Stomach (tissue), 9 donors: ENCODE results near the gene FAM98C. TPM values are rescaled to one million over a fixed set of nuclear protein-coding genes. Genes with fewer than 3 reads are reported as not detected.

Experiments used
- DNase-seq, 2 donors: peaks; one replicate each; pipeline versions ENCODE4 v3.0.0 to v3.0.0-alpha.2; 2013 to 2019
- H3K27ac ChIP-seq, 5 donors: fragments of 200-600 bp in 4 of 5; sonication (generic) in 4 of 5; one replicate each; pipeline ENCODE4 v1.5.1; 2013 to 2019; ENCODE audit warnings: mild to moderate bottlenecking in 1 of 5, moderate library complexity in 1 of 5
- H3K27me3 ChIP-seq, 3 donors: fragments of 200-600 bp; sonication (generic); one replicate each; pipeline ENCODE4 v1.5.1; 2017 to 2019; ENCODE audit warnings: mixed run types in 1 of 3
- H3K36me3 ChIP-seq, 4 donors: fragments of 200-600 bp; sonication (generic); 1 replicate in 3 of 4; 2 replicates in 1 of 4; pipeline ENCODE4 v1.5.1; 2016 to 2019
- H3K4me1 ChIP-seq, 4 donors: fragments of 200-600 bp; sonication (generic); one replicate each; pipeline ENCODE4 v1.5.1; 2016 to 2019
- H3K4me3 ChIP-seq, 4 donors: fragments of 200-600 bp; sonication (generic) in 3 of 4; one replicate each; pipeline ENCODE4 v1.5.1; 2016 to 2019; ENCODE audit warnings: mild to moderate bottlenecking in 1 of 4
- H3K9me3 ChIP-seq, 4 donors: fragments of 200-600 bp; sonication (generic); one replicate each; pipeline ENCODE4 v1.5.1; 2016 to 2019
- CTCF ChIP-seq, 7 experiments: fragments of 450-650 bp in 4 of 7; fragments of 200-600 bp in 3 of 7; sonication (generic) in 3 of 7; IDR thresholded peaks; one replicate each; pipeline ENCODE4 v1.5.1; 2016 to 2019; ENCODE audit warnings: antibody characterized with exemption in 7 of 7, control low read depth in 2 of 7, mild to moderate bottlenecking in 1 of 7
- EP300 ChIP-seq: sonication (generic); formaldehyde crosslinking; IDR thresholded peaks from one replicate; pipeline ENCODE4 v1.6.1; 2017; ENCODE audit warnings: antibody characterized with exemption
- POLR2A ChIP-seq, 4 donors: fragments of 450-650 bp; IDR thresholded peaks; one replicate each; pipeline ENCODE4 v1.6.1; 2016; ENCODE audit warnings: antibody characterized with exemption in 4 of 4, control low read depth in 2 of 4, mild to moderate bottlenecking in 1 of 4, moderate library complexity in 1 of 4
- POLR2AphosphoS5 ChIP-seq, 3 donors: sonication (generic); formaldehyde crosslinking; IDR thresholded peaks; one replicate each; pipeline ENCODE4 v1.6.1; 2016; ENCODE audit warnings: antibody characterized with exemption in 3 of 3
- WGBS, 5 donors: extraction: QIAGEN DNeasy Blood & Tissue Kit in 3 of 5; methylation state at CpG; one replicate each; pipeline versions ENCODE4 v1.1.5 to v1.1.7; 2013 to 2018; 5-methylcytosine and 5-hydroxymethylcytosine counted together
- intact Hi-C: fragments of 100-400 bp; cut with DNase I; formaldehyde crosslinking; loops from one replicate; pipeline ENCODE4 v1.15.1; 2023; ENCODE audit warnings: low total_unique reads
- polyA plus RNA-seq, 3 donors: library from polyadenylated mRNA; stranded (reverse); fragments of 200-250 nt; gene quantifications; one replicate each; pipeline ENCODE4 v1.2.3, GENCODE V29; 2013
- total RNA-seq, 5 donors: library from RNA; depleted of rRNA; stranded (reverse); fragments of >200 nt; gene quantifications; one replicate each; pipeline versions ENCODE4 v1.1.0 to v1.2.3, GENCODE V29; 2014 to 2016
- donor health status: healthy with polysubstance abuse.
- donor health status: Bipolar disorder and iron deficiency.
- donor health status: healthy.

FAM98C gene
- total and polyA plus RNA-seq, 8 donors, result 4.0 to 222 (median 19.9) TPM

- Histone ChIP-seq H3K36me3 (peaks cover 58 to 95% (median 88%) of the 10 kb centered on the region in 4 donors), H3K4me3 (no peak overlapping the region), H3K27ac (no peak overlapping the region), H3K27me3 (peaks cover 5 to 38% (median 8%) of the 10 kb centered on the region in 3 donors), H3K9me3 (no peaks in the 10 kb centered on the region), H3K4me1 (peaks cover 9 to 25% (median 17%) of the 10 kb centered on the region in 4 donors)
- TF ChIP-seq EP300 (no peak), CTCF (IDR thresholded peaks at IDR 0.05) (no peak), POLR2AphosphoS5 (IDR thresholded peaks at IDR 0.05) (no peak), POLR2A (IDR thresholded peaks at IDR 0.05) (no peak)
- intact Hi-C loops, result loop anchor here (10.0 kb wide), 1 partner anchor 234 kb away; the partner anchor contains the start of genes EIF3K and MAP4K1
- DNase-seq, result no peak
- WGBS, 5 donors, result 86 to 96% (median 93%) methylated on average over 8 to 9 of the region's 9 CpGs
Observed at GRCh38 chr19:38381138-38381537, 21.8 kb upstream of the FAM98C start.

GRCh38 chr19:38383184-38383583 is 19.7 kb upstream of the FAM98C start:
- H3K9me3 ChIP-seq, result no peaks in the 10 kb centered on the region
- H3K4me3 ChIP-seq, result no peak overlapping the region
- intact Hi-C loops, result loop anchor here (10.0 kb wide), 1 partner anchor 232 kb away; the partner anchor contains the start of genes EIF3K and MAP4K1
- no peak for DNase-seq
- H3K36me3 ChIP-seq, result peaks cover 49 to 80% (median 73%) of the 10 kb centered on the region in 4 donors
- 85 to 90% (median 89%) methylated on average over 10 of the region's 10 CpGs for WGBS, 5 donors
- no peak for TF ChIP-seq POLR2A (IDR thresholded peaks at IDR 0.05)
- no peak for TF ChIP-seq CTCF (IDR thresholded peaks at IDR 0.05)
- TF ChIP-seq EP300, result no peak
- no peak for TF ChIP-seq POLR2AphosphoS5 (IDR thresholded peaks at IDR 0.05)
- H3K27ac ChIP-seq, result no peak overlapping the region
- H3K27me3 ChIP-seq, result peaks cover 5 to 59% (median 15%) of the 10 kb centered on the region in 3 donors
- H3K4me1 ChIP-seq, result peaks cover 23 to 30% (median 28%) of the 10 kb centered on the region in 4 donors

- TF ChIP-seq CTCF (IDR thresholded peaks at IDR 0.05) (no peak), POLR2A (IDR thresholded peaks at IDR 0.05) (no peak)
- Histone ChIP-seq H3K4me1 (peaks cover 28 to 36% (median 34%) of the 10 kb centered on the region in 4 donors), H3K27me3 (peaks cover 5 to 64% (median 19%) of the 10 kb centered on the region in 3 donors), H3K9me3 (no peaks in the 10 kb centered on the region), H3K4me3 (no peak overlapping the region), H3K36me3 (peaks cover 49 to 74% (median 67%) of the 10 kb centered on the region in 4 donors), H3K27ac (no peak overlapping the region)
- DNase-seq, result no peak
- 88 to 99% (median 95%) methylated on average over 2 of the region's 2 CpGs for WGBS, 5 donors
- intact Hi-C loops, result loop anchor here (10.0 kb wide), 1 partner anchor 231 kb away; the partner anchor contains the start of genes EIF3K and MAP4K1
Observed at GRCh38 chr19:38383743-38384142, 19.1 kb upstream of the FAM98C start.

- H3K36me3 ChIP-seq, result peaks cover 44 to 67% (median 60%) of the 10 kb centered on the region in 4 donors
- WGBS, 5 donors, result 79 to 85% (median 83%) methylated on average over 6 to 10 of the region's 10 CpGs
- H3K27me3 ChIP-seq, result peaks cover 5 to 71% (median 23%) of the 10 kb centered on the region in 3 donors
- no peak overlapping the region for H3K27ac ChIP-seq
- no peaks in the 10 kb centered on the region for H3K9me3 ChIP-seq
- H3K4me1 ChIP-seq, result peaks cover 35 to 42% (median 40%) of the 10 kb centered on the region in 4 donors
- H3K4me3 ChIP-seq, result no peak overlapping the region
- TF ChIP-seq POLR2A (IDR thresholded peaks at IDR 0.05) (no peak), CTCF (IDR thresholded peaks at IDR 0.05) (no peak), EP300 (no peak)
- intact Hi-C loops, result loop anchor here (10.0 kb wide), 1 partner anchor 230 kb away; the partner anchor contains the start of genes EIF3K and MAP4K1
- peak in 1 of 2 donors; percentile 55 for DNase-seq
Observed at GRCh38 chr19:38384209-38385027, 18.5 kb upstream of the FAM98C start.
